HL-60 (cell line): ENCODE data around the gene CCDC15.

Source experiments
- CTCF ChIP-seq: IDR thresholded peaks from one replicate; pipeline ENCODE4 v1.5.1; 2011; ENCODE audit warnings: low read length, control low read depth, inconsistent platforms; ENCODE audit not compliant: insufficient read depth
- POLR2AphosphoS5 ChIP-seq: IDR thresholded peaks from 2 replicates; pipeline ENCODE4 v1.6.1; 2012; ENCODE audit warnings: low read depth

DNA sequence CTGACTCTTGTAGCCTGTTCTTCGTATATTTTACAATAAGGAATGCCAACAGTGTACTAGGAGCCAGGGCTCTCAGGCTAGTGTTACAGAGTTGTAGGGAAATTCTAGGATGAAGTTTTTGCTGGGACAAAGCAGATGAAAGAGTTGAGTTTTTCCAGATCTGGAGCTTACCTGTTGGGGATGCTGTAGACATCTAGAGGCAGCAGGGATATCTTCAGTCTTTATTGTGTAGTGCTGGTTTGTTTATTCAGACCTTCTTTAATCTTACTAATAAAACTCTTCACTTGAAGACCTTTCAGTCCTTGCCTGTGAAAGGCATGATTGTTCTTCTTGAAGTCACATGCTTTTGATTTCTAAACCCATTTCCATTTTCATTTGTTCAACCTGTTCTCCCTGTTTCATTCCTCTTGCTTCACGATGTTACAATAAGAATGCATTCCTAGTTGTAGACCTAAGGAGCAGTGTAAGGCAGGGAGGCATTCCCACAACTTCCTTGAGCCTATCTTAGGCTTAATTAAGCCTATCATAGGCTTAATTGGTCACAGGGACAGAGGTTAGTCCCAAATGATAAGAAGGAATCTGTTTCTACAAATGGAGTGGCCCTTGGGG lies 101.2 kb downstream of the CCDC15 start:
- TF ChIP-seq POLR2AphosphoS5 = no peak
- TF ChIP-seq CTCF = no peak
